T-helper 1 cell (primary cell): ENCODE measurements around the gene SUSD2.
"Not testable (repeated sequence)": the region's sequence is repeated elsewhere in the genome, so short reads cannot be mapped to it uniquely, and the experiment has no call there.

ENCODE experiments used
- DNase-seq, 5 donors: peaks; one replicate each; pipeline ENCODE4 v3.0.0-alpha.2; 2012 to 2020

Gene SUSD2

GRCh38 chr22:24176630-24177029, 4.7 kb upstream of the SUSD2 start:
- no peak for DNase-seq

GRCh38 chr22:24177045-24177444, 4.2 kb upstream of the SUSD2 start:
- no peak for DNase-seq

GRCh38 chr22:24177456-24177855, 3.8 kb upstream of the SUSD2 start:
- DNase-seq = no peak

- DNase-seq = peak in 1 of 5 donors; percentile 4
Observed at GRCh38 chr22:24178021-24178431, 3.3 kb upstream of the SUSD2 start.

DNA sequence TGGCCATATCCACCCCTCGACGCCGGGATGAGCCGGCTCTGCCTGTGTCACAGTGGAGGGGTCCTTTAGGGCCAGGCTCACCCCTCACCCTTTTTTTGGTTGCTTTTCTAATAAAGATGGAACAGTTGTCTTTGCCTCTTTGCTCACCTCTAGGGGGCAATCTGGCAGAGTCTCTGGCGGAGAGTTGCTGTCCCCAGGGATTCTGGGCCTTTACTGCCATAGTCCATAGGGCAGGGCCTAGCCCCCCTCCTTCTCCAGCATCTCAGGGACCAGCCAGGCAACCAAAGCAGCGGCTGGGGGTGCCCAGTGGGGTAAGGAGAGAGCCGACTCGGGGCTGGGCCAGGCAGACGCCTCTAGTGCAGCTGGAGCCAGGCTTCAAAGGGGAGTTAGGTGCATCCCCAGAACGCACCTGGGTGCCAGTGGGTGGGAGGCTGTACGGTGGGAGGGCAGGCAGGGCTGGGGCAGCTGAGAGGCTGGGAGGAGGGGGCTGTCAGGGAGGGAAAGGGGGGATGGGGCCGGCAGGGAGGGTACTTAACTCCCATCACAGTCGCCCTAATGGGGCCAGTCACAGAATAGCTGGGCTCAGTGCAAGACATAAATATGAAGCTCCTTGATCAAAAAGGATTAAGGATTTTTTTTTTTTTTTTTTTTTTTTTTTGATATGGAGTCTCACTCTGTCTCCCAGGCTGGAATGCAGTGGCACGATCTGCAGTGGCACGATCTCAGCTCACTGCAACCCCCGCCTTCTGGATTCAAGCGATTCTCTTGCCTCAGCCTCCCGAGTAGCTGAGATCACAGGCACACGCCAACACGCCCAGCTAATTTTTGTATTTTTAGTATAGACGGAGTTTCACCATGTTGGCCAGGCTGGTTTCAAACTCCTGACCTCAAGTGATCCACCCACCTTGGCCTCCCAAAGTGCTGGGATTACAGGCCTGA, 2.5 kb upstream of the SUSD2 start:
- no peak for DNase-seq

GRCh38 chr22:24179478-24180210, 1.6 kb upstream of the SUSD2 start:
- DNase-seq = no peak

DNA sequence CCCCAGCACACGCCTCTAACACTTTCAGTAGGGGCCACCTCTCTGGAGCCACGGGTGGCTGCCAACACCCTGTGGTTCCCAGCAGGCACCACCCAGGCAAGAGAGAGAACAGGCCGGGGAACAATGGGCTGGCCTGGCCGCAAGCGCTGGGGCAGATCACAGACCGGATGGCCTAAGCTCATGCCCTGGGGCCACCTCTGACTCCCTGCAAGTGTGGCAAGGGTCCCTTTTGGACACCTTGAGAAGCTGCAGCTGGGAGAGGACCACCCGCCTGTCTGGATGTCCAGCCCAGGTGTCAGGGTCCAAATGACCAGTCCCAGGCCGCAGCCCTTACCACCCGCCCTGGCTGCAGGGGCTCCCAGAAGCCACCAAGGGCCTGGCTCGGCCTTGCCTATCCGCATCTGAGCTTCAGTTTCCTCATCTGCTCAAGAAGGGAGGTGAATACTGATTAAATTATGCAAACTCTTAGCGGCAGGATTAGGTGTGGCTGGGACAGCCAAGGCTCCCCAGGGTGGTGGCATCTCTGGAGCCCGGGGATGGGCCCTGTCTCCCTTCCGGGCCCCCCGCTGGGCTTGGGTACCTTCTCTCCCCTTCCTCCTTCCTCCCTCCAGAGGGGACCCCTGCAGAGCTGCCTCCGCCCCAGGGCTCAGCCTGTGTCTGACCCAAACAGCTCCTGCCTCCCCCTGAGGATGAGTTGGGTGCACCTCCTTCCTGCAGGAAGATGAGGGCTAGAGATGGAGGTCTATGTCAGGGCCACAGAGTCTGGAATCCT, 785 bp upstream of the SUSD2 start:
- no peak for DNase-seq

GRCh38 chr22:24181996-24182899, 961 bp downstream of the SUSD2 start:
- no peak for DNase-seq

DNA sequence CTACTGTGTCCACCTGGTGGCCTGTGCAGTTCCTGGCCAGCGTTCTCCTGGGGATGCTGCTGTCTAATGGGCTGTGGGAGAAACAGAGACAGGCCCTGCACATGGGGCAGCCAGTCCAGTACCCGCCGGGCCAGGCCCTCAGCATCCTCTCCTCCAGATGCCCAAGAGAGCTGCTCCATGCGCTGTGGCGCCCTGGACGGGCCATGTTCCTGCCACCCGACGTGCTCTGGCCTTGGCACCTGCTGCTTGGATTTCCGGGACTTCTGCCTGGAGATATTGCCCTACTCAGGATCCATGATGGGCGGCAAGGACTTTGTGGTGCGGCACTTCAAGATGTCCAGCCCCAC, 1.6 kb downstream of the SUSD2 start:
- DNase-seq = not testable (repeated sequence)

DNA sequence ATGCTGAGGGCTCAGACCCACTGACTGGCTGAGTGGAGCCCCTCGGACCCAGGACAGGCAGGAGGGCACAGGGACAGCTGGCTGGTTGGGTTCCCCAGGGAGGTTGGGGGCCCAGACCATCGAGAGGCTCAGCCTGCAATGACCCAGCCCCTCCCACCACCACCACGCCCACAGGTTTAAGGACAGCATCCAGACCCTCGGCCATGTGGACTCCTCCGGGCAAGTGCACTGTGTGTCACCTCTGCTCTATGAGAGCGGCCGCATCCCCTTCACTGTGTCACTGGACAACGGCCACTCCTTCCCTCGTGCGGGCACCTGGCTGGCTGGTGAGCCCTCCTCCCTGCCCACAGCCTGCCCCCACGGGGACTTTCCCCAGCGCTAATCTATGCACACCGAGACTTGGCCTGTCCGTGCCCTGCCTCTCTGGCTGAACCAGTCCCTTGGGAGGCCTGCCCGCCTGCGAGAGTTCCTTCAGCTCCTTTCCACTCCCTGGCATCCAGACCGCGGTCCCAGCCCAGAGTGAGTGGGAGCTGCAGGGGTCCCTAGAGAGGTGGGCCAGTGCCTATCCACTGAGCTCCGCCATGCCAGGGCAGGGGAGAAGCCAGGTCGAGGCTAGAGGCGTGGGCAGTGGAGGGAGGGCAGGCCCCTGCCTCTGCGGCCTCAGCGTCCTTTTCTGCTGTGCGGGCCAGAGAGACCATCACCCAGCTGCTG, 2.2 kb downstream of the SUSD2 start:
- peak in 1 of 5 donors; percentile 6 for DNase-seq

- no peak for DNase-seq
Observed at GRCh38 chr22:24184057-24184798, 2.9 kb downstream of the SUSD2 start.

GRCh38 chr22:24185001-24185500, 3.8 kb downstream of the SUSD2 start:
- DNase-seq = no peak

- no peak for DNase-seq
Observed at GRCh38 chr22:24185501-24186351, 4.4 kb downstream of the SUSD2 start.

DNA sequence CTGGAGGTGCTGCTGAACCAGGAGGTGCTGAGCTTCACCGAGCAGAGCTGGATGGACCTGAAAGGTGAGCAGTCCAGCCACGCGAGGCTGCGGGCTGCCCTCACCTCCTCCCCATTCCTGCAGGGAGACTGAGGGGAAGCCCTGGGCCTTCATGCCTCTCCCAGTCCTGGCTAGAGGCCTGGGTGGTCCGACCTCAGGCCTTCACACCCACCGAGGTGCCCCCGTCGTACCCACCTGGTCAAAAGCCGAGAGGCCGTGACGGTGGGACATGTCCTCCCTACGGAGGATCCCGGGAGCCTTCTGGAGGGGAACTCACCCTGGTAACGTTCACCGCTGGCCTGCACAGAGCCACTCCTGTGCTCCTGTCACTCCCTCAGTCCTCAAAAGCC, 5.1 kb downstream of the SUSD2 start:
- DNase-seq = no peak

DNA sequence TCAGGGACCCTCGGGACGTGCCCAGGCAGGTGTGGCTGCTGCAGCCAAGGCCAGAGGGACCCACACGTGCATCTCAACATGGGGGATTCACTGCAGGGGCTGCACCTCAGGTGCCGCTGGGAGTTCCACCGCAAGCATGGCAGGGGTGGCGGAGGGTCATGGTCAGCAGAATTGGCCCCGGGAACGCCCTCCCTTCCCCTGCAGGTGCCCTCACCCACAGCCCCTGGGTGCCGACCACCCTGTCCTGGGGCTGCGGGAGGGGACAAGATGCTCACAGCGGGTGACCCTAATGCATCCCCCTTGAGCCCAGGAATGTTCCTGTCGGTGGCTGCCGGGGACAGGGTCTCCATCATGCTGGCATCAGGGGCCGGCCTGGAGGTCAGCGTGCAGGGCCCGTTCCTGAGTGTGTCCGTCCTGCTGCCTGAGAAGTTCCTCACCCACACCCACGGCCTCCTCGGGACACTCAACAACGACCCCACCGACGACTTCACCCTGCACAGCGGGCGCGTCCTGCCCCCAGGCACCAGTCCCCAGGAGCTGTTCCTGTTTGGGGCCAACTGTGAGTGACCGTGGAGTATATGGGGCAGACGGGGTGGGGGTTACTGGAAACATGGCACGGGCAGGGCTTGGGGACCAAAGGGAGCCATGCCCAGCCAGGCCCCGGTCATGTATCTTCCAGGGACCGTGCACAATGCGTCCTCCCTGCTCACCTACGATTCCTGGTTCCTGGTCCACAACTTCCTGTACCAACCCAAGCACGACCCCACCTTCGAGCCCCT, 5.8 kb downstream of the SUSD2 start:
- no peak for DNase-seq

DNA sequence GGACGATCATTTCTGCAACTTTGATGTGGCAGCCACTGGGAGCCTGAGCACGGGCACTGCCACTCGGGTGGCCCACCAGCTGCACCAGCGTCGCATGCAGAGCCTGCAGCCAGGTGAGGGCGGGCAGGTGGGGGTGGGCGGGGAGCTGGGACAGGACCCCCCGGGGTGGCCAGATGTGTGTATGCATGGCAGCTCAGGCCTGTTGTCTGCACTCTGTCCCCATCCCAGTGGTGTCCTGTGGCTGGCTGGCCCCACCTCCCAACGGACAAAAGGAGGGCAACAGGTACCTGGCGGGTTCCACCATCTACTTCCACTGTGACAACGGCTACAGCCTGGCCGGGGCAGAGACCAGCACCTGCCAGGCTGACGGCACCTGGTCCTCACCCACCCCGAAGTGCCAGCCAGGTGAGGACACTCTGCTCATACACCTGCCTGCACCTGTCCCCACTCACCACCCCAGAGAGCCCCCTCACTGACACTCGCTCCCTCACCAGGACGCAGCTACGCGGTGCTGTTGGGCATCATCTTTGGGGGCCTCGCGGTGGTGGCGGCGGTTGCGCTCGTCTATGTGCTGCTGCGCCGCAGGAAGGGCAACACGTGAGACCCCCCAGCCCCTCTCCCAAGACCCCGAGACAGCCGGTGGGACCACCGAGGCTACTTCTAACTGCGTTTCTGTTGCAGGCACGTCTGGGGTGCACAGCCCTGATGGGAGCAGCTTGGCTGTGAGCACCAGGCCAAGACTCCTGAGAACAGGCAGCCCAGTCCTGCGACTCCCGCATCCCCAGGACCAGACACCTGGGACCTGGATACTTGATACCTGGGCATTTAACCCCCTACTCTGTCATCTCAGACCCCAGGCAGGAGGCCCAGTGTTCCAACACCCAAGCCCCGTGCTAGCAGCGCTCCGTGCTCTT, 6.7 kb downstream of the SUSD2 start:
- no peak for DNase-seq

DNA sequence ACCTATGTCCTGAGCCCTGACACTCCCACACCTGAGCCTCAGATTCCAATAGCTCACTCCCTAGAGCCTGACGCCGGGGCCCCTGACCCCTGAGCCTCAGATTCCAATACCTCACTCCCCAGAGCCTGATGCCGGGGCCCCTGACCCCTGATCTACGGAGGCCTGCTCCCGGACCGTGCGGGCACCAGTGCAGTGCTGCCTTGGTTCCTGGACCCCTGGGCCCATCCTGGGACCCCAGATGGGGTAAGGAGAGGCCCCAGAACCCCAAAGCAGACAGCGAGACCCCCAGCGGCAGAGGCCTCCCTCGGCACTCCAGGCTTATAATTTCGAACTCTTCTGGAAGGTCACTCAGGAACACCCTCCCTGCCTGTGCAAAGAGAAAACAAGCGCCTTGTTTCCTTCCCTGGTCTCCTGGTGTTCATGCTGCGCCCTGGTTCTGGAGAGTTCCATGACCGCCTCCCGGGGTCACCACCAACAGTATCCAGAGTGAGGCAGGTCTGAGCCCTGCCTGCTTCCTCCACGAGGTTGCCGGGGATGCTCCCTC, 7.5 kb downstream of the SUSD2 start:
- no peak for DNase-seq
